Endothelial cell of umbilical vein (primary cell): Measurements from ENCODE around the gene LDLRAD3. TPM values are rescaled to one million over a fixed set of nuclear protein-coding genes. Genes with fewer than 3 reads are reported as not detected.

Source experiments
- BruUV-seq: library from RNA; stranded (reverse); fragments of 400-500 nt; replicated peaks from 2 replicates; lab custom pipeline; 2021; lab: Mats Ljungman, UMichigan
- CTCF ChIA-PET: fragments of 300-600, 350-600 bp; sonication (Branson Sonifier 250); formaldehyde crosslinking; loops from one replicate; lab custom pipeline; 2021; ENCODE audit warnings: antibody characterized with exemption, inconsistent platforms; lab: Charles Lee
- POLR2A ChIA-PET: fragments of 300-600, 350-600 bp; sonication (Branson Sonifier 250); formaldehyde crosslinking; loops from one replicate; lab custom pipeline; 2021; ENCODE audit warnings: antibody characterized with exemption, inconsistent platforms; lab: Charles Lee
- DNase-seq: peaks from one replicate; pipeline ENCODE4 v3.0.0-alpha.2; 2011; ENCODE audit warnings: low read depth, low spot score
- FAIRE-seq: peaks from 2 replicates; lab custom pipeline; 2011; peaks lifted over from hg19 to GRCh38; lab: Jason Lieb, UNC
- H2AFZ ChIP-seq: 2 replicates; pipeline ENCODE4 v1.6.0; 2012; ENCODE audit warnings: low read depth, low read length, control low read depth, inconsistent platforms
- H3K27ac ChIP-seq: 2 replicates; pipeline ENCODE4 v1.5.1; 2011; ENCODE audit warnings: low read depth, mild to moderate bottlenecking, control low read depth, low read length, moderate library complexity; ENCODE audit not compliant: insufficient read depth
- H3K27me3 ChIP-seq, 2 experiments: 2 replicates each; pipeline versions ENCODE4 v1.6.0 to v1.6.1; 2011; ENCODE audit warnings: low read length in 2 of 2, mixed read lengths in 1 of 2; ENCODE audit not compliant: control insufficient read depth in 2 of 2, insufficient read depth in 2 of 2
- H3K36me3 ChIP-seq, 2 experiments: 2 replicates in 1 of 2; 3 replicates in 1 of 2; pipeline ENCODE4 v1.5.1; 2011; ENCODE audit warnings: low read length in 2 of 2, mild to moderate bottlenecking in 1 of 2, moderate library complexity in 1 of 2; ENCODE audit not compliant: control insufficient read depth in 2 of 2, insufficient read depth in 2 of 2; ENCODE audit errors: extremely low read depth in 1 of 2
- H3K4me1 ChIP-seq: 3 replicates; pipeline ENCODE4 v1.5.1; 2011; ENCODE audit warnings: mild to moderate bottlenecking, low read length; ENCODE audit not compliant: control insufficient read depth, insufficient read depth; ENCODE audit errors: extremely low read depth
- H3K4me2 ChIP-seq: 2 replicates; pipeline ENCODE4 v1.6.1; 2011; ENCODE audit warnings: low read length, control low read depth, mixed read lengths; ENCODE audit not compliant: insufficient read depth
- H3K4me3 ChIP-seq, 3 experiments: fragments of 200-600 bp in 1 of 3; sonication (generic), shearing (Covaris generic) in 1 of 3; replicated peaks in 1 of 3; 2 replicates each; pipeline ENCODE4 v1.5.1; 2011 to 2016; ENCODE audit warnings: control low read depth in 3 of 3, low read length in 3 of 3, mild to moderate bottlenecking in 2 of 3, inconsistent platforms in 1 of 3, low read depth in 1 of 3, moderate library complexity in 1 of 3; ENCODE audit not compliant: insufficient read depth in 1 of 3
- H3K79me2 ChIP-seq: 2 replicates; pipeline ENCODE4 v1.6.0; 2012; ENCODE audit warnings: low read length, inconsistent platforms; ENCODE audit not compliant: control insufficient read depth, insufficient read depth
- H3K9ac ChIP-seq: replicated peaks from 2 replicates; pipeline ENCODE3; 2011; ENCODE audit warnings: low read length, control low read depth; ENCODE audit not compliant: insufficient read depth; ENCODE audit errors: extremely low read depth
- H3K9me1 ChIP-seq: replicated peaks from 3 replicates; pipeline ENCODE4 v1.6.0; 2011; ENCODE audit warnings: mild to moderate bottlenecking, low read length; ENCODE audit not compliant: control insufficient read depth, insufficient read depth; ENCODE audit errors: extremely low read depth
- H3K9me3 ChIP-seq: replicated peaks from 2 replicates; pipeline ENCODE4 v1.5.1; 2012; ENCODE audit warnings: low read length, inconsistent platforms; ENCODE audit not compliant: control insufficient read depth, insufficient read depth
- H4K20me1 ChIP-seq: replicated peaks from 2 replicates; pipeline ENCODE3; 2011; ENCODE audit warnings: mild to moderate bottlenecking, low read length; ENCODE audit not compliant: control insufficient read depth, insufficient read depth; ENCODE audit errors: extremely low read depth
- CTCF ChIP-seq, 2 donors: IDR thresholded peaks; 1 replicate in 1 of 2; 2 replicates in 1 of 2; pipeline ENCODE4 v1.5.1; 2011; ENCODE audit warnings: low read length in 2 of 2, mild to moderate bottlenecking in 2 of 2, moderate library complexity in 2 of 2, control low read depth in 1 of 2, inconsistent platforms in 1 of 2, low read depth in 1 of 2; ENCODE audit not compliant: insufficient read depth in 1 of 2; ENCODE audit errors: extremely low read depth in 1 of 2
- EZH2 ChIP-seq: IDR thresholded peaks from 2 replicates; pipeline ENCODE4 v1.6.1; 2012; ENCODE audit warnings: borderline replicate concordance, low read depth, mild to moderate bottlenecking, moderate library complexity, low read length, inconsistent platforms; ENCODE audit not compliant: severe bottlenecking
- FOS ChIP-seq: IDR thresholded peaks from 2 replicates; pipeline ENCODE4 v1.6.1; 2011; ENCODE audit warnings: mild to moderate bottlenecking, low read length, moderate library complexity, borderline replicate concordance; ENCODE audit not compliant: insufficient read depth
- GATA2 ChIP-seq: IDR thresholded peaks from 2 replicates; pipeline ENCODE4 v1.7.0; 2011; ENCODE audit warnings: low read depth, mild to moderate bottlenecking, moderate library complexity, mixed read lengths, low read length; ENCODE audit not compliant: insufficient read length, insufficient read depth
- JUN ChIP-seq: IDR thresholded peaks from 2 replicates; pipeline ENCODE4 v1.6.1; 2011; ENCODE audit warnings: borderline replicate concordance, low read depth; ENCODE audit not compliant: insufficient read length, insufficient read depth
- MAX ChIP-seq: IDR thresholded peaks from 2 replicates; pipeline ENCODE4 v1.6.1; 2011; ENCODE audit not compliant: insufficient read depth, insufficient read length
- MYC ChIP-seq: IDR thresholded peaks from one replicate; pipeline ENCODE4 v1.6.1; 2011; ENCODE audit warnings: mild to moderate bottlenecking, low read depth, low read length
- POLR2A ChIP-seq: IDR thresholded peaks from 2 replicates; pipeline ENCODE4 v1.6.1; 2012; ENCODE audit warnings: low read depth, mild to moderate bottlenecking, control low read depth, low read length
- POLR2AphosphoS5 ChIP-seq: IDR thresholded peaks from 2 replicates; pipeline ENCODE4 v1.6.1; 2012; ENCODE audit warnings: low read depth, mild to moderate bottlenecking, control low read depth, low read length, moderate library complexity; ENCODE audit not compliant: insufficient read depth
- dilution Hi-C: fragments of 300-500 bp; cut with MboI; formaldehyde crosslinking; loops from one replicate; pipeline ENCODE4 v1.15.0; 2019; ENCODE audit warnings: low sequenced_read_pairs; ENCODE audit not compliant: extremely low pct_ligation_motif_present
- intact Hi-C: fragments of 100-400 bp; cut with micrococcal nuclease; formaldehyde crosslinking; loops from one replicate; pipeline ENCODE4 v1.10.0; 2022
- polyA plus RNA-seq, 4 experiments: library from polyadenylated mRNA; depleted of rRNA in 3 of 4; stranded (reverse) in 3 of 4; unstranded in 1 of 4; fragments of >200 nt; gene quantifications; 2 replicates each; pipeline versions ENCODE4 v1.2.1 to v1.2.3, GENCODE V29; 2011 to 2012; ENCODE audit warnings: missing spikeins in 1 of 4
- total RNA-seq: library from RNA; stranded (reverse); gene quantifications from 2 replicates; pipeline ENCODE4 v1.2.3, GENCODE V29; 2021

LDLRAD3 gene
- total and polyA plus RNA-seq, 2 donors (not counting 3 experiments of a cell fraction or from before 2014, with no cell fraction given), result 17.9 to 25.1 TPM

- Histone ChIP-seq H3K4me3 (no peak overlapping the region), H3K9me1 (no peaks in the 10 kb centered on the region), H3K9ac (no peak overlapping the region), H4K20me1 (no peaks in the 10 kb centered on the region), H2AFZ (no peak overlapping the region), H3K4me2 (no peak overlapping the region), H3K4me1 (no peaks in the 10 kb centered on the region), H3K36me3 (no peaks in the 10 kb centered on the region), H3K9me3 (no peaks in the 10 kb centered on the region), H3K79me2 (no peaks in the 10 kb centered on the region), H3K27me3 (no peaks in the 10 kb centered on the region), H3K27ac (no peak overlapping the region)
- dilution Hi-C loops, result no loop called here
- ChIA-PET POLR2A (no interaction called here), CTCF (interaction anchor here (0.9 to 1.7 kb wide), 3 partner anchors 41 to 275 kb away, joined by 3 to 8 read pairs (median 4); no protein-coding TSS in a partner anchor)
- BruUV-seq, result no TSS peak
- FAIRE-seq (no peak), DNase-seq (no peak)
- intact Hi-C loops, result no loop called here
- no peak for TF ChIP-seq FOS
- TF ChIP-seq EZH2, result no peak
- no peak for TF ChIP-seq POLR2AphosphoS5
- TF ChIP-seq MYC, result no peak
- no peak for TF ChIP-seq CTCF (IDR thresholded peaks at IDR 0.05; ENCODE audit: extremely low read depth in 1 of 2, insufficient read depth in 1 of 2, low read depth in 1 of 2, low read length in 2 of 2)
- no peak for TF ChIP-seq JUN
- TF ChIP-seq POLR2A, result no peak
- TF ChIP-seq MAX, result no peak
- TF ChIP-seq GATA2, result no peak
Observed at GRCh38 chr11:36097219-36097650, 153.4 kb downstream of the LDLRAD3 start.
